Hypothalamus (tissue), 51 donors: ENCODE results near the gene KIF5C.

Source experiments
- DNase-seq, 51 donors: peaks; one replicate each; lab custom pipeline; 2025; lab: John Stamatoyannopoulos, UW

KIF5C gene

DNA sequence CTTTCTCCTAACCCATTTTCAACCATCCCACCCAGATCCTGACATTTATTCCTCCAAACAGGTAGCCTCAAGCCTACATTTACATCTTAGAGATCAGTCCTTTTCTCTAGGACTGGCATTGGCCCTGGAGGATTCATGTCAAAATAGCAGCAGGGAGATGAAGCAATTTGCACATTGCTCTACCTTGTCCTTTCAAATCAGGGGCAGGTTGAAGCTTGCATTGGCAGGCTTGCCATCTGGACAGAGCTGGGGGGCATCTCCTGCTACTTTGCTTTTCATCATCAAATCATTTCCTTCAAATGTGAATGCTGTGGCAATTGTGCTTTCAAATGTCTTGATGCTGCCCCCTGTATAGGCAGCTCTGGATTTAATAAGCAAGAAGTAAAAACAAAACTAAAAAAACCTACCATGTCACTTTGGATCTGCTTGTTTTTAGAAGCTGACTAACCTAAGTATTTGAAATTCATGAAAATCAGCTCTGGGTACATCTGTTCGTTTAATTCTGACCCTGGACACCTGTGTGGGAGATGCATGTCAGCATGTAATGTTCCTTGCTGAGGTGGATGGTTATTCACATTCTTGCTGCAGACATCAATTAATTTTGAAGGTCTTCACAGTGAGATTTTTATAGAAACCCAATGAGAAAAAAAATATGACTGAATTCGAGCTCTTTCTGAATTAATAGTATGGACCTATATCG lies 47.9 kb downstream of the KIF5C start:
- DNase-seq = peak in 1 of 51 donors; percentile 59

DNA sequence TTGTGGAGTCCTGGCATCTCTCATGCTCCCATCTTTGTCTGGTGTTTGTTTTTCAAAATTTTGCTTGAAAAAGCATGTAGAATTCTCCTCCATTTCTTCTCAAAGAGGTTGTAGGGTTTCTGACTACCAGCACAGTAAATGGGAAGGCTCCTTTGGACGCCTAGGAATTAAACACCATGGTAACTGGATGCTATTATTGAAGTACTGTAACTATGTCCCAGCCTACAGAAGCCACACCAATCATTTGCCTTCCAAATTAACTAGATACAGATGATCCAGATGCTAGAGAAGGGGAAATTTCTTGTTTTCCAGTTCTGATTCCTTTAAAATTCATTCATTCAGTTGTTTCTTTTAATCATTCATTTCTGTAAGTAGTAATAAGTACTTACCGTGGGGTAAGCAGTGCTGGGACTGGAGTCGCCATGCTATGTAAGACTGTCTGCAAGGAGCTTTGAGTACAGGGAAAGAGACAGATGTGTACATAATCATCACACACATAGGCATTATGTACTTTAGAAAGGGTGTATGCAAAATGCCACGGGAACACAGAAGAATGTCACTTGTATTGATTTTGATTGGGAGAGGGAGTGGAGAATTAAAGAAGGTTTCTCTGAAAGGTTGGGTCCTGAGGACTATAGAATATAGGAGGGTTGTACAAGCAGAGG lies 49.6 kb downstream of the KIF5C start:
- no peak for DNase-seq

DNA sequence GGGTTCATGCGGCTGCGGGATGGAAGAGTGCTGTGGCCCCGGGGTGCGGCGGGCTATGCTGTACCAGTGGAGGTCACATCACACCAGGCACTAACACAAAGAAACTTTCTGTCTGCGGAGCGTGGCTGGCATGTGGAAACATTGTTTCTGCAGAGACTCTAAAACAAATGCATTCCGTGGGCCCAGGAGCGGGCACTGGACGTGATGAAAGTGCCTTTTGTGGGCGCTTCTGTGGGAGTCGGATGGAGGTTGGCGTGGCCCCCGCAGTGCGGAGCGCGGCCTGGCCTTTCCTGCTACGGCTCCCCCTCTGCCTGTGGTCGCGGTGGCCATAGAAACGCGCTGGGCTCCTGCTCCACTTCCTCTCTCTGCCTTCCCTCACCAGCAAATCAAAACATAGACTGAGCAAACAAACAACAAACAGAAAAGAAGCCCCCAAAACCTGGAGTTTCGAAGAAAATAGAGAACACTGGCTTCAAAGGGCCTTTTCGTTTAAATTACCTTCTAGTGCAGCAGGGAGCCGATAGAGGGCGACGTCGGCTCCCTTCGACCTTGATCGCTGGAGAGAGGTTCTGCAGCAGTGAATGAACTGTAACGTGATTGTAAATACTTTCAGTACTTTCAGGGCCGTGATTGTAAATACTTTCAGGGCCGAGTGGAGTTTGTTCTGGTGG lies 51.4 kb downstream of the KIF5C start:
- peak in 41 of 51 donors; percentile 11 to 84 (median 59) for DNase-seq

DNA sequence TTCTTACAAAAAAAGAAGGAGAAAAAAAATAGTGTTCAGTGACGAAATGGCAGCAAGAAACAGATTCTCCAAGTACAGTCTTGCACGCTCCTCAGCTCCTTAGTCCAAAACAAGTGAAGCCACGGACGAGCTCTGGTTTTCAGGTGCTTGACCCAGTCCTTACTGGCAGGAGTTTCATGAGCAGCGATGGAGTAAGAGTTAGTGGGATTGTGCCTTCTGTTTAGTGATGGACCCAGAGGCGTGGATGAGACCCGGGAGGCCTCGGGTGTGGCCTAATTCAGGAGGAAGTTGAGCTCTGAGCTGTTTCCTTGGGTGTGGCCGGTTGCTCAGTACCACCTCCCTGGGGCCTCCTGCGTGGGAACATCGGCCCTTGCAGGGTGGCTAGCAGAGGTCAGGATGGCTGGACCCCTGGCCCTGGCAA lies 52.0 kb downstream of the KIF5C start:
- no peak for DNase-seq

GRCh38 chr2:148928395-148928794 lies 53.4 kb downstream of the KIF5C start:
- DNase-seq = peak in 1 of 51 donors; percentile 12

DNA sequence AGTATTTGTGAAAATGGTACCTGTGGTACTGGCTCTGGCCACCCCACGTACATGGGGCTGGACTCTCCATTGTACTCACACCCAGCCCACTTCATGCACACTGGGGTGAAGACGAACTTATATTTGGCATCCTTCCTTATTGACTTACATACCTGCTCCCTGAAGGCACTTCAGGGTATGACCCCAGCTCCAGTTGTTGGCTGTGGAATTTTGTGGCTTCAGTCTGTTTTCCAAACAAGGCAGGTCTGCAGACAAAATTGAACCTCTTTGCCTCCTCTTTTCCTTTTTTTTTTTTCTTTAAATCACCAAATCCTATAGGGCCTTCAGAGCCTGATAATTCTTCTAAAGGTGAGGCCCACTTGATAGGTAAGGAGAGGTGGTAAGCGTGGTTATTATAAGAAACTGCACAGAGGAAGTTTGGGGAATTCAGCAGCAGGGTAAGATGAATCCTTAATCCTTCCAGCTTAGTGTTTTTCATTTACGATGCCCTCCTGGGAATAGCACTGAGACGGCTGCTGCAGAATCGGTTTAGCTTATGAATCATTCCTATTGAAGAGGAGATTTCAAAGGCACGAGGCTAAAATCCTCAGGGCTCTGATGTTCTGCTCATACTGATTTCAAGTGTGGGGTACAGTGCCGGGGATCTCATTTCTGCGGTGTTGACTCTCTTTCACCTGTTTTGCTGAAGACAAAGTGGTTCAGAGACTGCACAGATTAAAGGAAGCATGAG lies 55.2 kb downstream of the KIF5C start:
- peak in 1 of 51 donors; percentile 15 for DNase-seq

DNA sequence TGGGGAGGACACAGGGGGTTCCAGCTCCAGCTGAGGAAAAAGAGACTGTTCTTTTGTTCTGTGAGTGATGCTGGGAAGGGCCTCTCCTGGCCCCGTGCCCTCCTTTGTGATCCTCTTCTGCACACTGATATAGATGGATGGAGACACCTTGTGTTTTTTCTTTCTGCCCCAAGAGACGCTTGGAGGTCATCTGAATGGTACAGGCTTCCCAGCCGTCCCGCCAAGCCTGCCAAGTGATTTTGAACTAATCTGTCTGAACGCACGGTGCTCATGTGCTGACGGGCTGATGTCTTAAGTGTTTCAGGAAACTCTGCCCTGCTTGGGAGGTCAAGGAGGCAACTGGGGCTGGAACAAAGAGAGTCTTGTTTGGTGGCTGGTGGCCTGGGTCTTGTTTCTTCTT lies 57.5 kb downstream of the KIF5C start:
- DNase-seq = peak in 11 of 51 donors; percentile 7 to 37 (median 20)

- no peak for DNase-seq
These were observed 58.4 kb downstream of the KIF5C start for GRCh38 chr2:148933456-148933855.

DNA sequence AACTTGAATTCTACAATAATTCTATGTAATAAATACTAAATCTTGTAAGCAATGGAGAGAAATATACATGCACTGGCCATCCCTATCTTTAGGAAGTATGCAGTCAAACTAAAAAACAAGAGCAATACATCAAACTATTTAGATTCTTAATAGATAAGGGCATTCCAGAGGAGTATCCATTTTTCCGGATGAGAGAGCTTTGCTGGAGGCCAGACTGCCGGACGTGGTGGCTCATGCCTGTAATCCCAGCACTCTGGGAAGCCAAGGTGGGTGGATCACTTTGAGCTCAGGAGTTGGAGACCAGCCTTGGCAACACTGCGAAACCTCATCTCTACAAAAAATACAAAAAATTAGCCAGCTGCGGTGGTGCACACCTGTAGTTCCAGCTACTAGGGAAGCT lies 60.8 kb downstream of the KIF5C start:
- no peak for DNase-seq

GRCh38 chr2:148936857-148937450 lies 61.9 kb downstream of the KIF5C start:
- peak in 1 of 51 donors; percentile 8 for DNase-seq

- no peak for DNase-seq
These were observed 64.2 kb downstream of the KIF5C start for GRCh38 chr2:148939271-148939670.

GRCh38 chr2:148943097-148943496 lies 68.1 kb downstream of the KIF5C start:
- DNase-seq = no peak

DNA sequence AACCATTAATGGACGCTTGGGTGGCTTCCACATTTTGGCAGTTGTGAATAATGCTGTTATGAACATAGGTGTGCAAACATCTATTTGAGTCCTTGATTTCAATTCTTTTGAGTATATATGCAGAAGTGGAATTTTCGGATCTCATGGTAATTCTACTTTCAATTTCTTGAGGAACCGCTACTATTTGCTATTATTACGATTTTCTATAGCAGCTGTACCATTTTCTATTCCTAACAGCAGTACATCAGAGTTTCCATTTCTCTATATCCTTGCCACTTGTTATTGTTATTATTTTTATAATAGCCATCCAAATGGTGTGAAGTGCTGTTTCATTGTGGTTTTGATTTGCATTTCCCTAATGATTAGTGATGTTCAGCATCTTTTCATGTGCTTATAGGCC lies 69.5 kb downstream of the KIF5C start:
- DNase-seq = no peak

DNA sequence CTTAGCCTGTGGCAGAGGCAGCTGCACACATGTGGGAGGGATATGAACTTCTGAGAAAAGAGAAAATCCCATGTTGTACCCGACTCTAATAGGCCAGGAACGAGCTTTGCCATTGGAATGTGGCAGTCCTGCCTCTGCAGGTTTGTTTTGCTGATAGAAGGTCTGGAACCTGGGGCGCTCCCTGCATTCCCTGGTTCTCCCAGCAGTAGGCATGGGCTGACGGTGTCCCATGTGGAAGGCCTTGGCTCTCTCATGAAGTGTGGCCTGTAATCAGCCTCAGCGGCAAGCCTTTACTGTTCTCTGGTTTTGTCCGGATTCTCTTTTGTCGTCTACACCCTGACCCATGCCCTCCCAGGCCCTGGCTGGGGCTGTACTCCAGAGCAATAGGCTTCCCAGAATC lies 72.3 kb downstream of the KIF5C start:
- DNase-seq = no peak

DNA sequence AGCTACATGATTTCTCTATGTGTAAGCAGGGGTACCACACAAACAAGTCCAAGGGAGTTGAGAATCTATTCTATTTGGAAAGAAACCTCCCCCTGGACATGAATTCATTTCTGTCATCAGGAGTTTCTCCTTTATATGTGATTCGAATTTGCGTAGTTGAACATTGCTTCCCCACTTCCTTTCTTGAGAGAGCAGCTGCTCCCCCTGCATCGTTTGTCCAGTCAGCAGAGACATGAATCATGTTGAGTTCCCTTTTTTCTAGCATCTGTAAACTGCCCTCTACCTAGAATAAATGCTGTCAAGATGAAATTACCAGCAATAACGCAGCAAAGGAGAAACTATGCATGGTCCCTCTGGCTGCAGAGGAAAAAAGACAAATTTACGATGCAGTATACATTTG lies 73.8 kb downstream of the KIF5C start:
- DNase-seq = peak in 2 of 51 donors; percentile 7 to 25

DNA sequence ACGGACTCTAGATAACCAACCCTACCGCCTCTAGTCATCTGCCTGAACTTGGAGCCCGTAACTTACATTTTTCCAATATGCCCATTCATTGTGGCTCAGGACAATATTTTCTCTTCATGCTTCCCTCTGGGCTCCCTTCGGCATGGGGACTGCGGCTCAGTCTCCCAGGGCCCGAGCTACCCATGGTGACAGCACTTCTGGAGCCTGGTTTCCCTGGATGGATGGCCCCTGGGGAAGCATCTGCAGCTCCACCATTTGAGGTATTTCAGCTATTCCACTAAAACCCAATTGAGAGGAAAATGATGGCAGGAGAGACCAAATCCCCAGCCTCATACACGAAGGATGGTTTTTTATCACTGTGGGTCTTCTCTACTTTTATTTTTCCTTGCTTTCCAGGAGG lies 74.3 kb downstream of the KIF5C start:
- no peak for DNase-seq

DNA sequence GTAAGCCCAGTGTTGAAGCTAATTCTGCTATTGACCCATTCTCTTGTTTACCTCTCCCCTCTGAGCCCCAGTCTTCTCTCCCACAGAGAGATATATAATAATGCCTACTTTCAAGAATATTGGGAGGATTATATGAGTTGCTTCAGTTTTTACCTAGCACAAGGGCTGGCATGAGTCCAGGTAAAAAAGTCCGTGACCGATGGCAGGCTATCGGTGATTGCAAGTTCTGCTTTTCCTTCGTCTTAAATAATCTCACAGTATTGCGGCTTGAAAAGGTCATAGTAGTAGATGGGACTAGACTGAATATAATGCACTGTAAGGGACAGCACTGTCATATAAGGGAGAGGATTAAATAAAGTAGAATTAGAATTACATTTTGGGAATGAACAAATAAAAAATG lies 77.6 kb downstream of the KIF5C start:
- no peak for DNase-seq

DNA sequence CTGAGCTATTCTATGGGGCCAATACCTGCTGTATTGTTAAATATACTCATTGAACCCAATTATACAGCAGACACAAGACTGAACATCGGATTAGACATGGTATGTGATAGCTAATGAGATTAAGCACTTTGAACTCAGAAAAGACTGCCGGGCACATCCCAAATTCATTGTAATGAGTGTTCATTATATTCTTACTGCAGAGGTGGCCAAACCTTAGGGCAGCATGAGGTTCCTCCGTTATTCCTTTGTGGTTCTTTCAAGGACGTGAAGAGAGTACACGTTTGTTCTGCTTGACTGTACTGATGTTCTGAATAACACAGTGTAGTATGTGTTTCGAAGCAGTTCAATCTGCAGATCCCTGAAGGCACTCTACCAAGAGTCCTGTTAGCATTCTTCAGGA lies 78.4 kb downstream of the KIF5C start:
- DNase-seq = no peak

GRCh38 chr2:148954536-148954935 lies 79.5 kb downstream of the KIF5C start:
- no peak for DNase-seq

DNA sequence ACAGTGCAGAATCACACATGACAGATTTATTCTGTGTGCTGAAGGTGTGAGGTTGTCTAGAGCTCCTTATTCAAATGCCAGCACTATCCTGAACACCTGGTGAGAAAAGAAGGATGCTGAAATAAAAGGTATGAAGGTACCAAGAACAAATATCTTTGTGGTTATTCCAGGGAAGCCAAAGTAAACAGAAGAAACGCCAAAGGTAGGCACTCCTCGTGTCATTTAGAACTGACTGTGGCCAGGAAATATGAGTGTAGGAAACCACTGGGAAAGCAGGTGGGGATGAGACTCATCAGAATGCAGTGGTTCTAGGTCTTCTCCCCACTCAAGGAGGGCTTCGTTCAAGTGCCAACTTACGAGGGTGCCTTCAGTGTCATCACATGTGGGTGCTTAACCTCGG lies 80.8 kb downstream of the KIF5C start:
- DNase-seq = no peak

- no peak for DNase-seq
These were observed 82.0 kb downstream of the KIF5C start for GRCh38 chr2:148957023-148957422.
